Esophagus squamous epithelium (tissue), 4 donors: Measurements from ENCODE around the gene HDAC7.

ENCODE experiments used
- POLR2A ChIP-seq, 4 donors: fragments of 450-650 bp; IDR thresholded peaks; one replicate each; pipeline ENCODE4 v1.6.1; 2017; ENCODE audit warnings: antibody characterized with exemption in 4 of 4, mild to moderate bottlenecking in 4 of 4, moderate library complexity in 3 of 4
- TF ChIP-seq, protein P1 (sequence below), 6 experiments: fragments of 450-650 bp in 4 of 6; fragments of 200-600 bp in 2 of 6; sonication (generic) in 2 of 6; IDR thresholded peaks; one replicate each; pipeline ENCODE4 v1.5.1; 2016 to 2019; ENCODE audit warnings: antibody characterized with exemption in 6 of 6, mild to moderate bottlenecking in 4 of 6, moderate library complexity in 4 of 6

DNA sequence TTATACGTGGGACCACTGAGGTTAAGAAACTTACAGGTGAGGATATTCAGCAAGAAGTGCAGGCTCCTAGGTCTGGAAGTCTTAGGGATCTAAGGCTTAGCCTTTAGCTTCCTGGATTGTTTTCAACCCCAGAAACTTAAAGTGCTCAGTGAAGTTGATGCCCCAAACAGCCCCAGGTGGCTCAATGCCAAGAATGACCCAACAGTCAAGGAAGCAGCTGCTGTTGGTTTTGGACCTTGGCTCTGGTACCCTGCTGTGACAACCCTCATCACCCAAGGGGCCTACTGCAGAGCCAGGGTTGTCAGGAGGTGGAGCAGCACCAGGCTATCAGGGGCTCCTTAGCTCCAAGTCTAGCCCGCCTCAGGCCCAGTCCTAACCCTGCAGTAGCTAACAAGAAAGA lies 48.3 kb upstream of the HDAC7 start:
- TF ChIP-seq, protein P1, sequence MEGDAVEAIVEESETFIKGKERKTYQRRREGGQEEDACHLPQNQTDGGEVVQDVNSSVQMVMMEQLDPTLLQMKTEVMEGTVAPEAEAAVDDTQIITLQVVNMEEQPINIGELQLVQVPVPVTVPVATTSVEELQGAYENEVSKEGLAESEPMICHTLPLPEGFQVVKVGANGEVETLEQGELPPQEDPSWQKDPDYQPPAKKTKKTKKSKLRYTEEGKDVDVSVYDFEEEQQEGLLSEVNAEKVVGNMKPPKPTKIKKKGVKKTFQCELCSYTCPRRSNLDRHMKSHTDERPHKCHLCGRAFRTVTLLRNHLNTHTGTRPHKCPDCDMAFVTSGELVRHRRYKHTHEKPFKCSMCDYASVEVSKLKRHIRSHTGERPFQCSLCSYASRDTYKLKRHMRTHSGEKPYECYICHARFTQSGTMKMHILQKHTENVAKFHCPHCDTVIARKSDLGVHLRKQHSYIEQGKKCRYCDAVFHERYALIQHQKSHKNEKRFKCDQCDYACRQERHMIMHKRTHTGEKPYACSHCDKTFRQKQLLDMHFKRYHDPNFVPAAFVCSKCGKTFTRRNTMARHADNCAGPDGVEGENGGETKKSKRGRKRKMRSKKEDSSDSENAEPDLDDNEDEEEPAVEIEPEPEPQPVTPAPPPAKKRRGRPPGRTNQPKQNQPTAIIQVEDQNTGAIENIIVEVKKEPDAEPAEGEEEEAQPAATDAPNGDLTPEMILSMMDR (IDR thresholded peaks at IDR 0.05): no peak
- TF ChIP-seq POLR2A (IDR thresholded peaks at IDR 0.05): no peak
